ENCODE data around the gene CUEDC1. TPM values are rescaled to one million over a fixed set of nuclear protein-coding genes. Genes with fewer than 3 reads are reported as not detected.

The CUEDC1 gene
- total RNA-seq, 4 donors from 2014 or later: 20.2 to 27.3 (median 24.6) TPM

- in situ Hi-C loops (cut with MboI; ENCODE audit: low pct_ligation_motif_present in 1 of 4, low pct_unique_long_range_greater_than_20kb in 1 of 4, low sequenced_read_pairs in 3 of 4): no loop called here
- Histone ChIP-seq H3K4me3 (no peak overlapping the region), H3K36me3 (no peaks in the 10 kb centered on the region), H3K9me3 (no peaks in the 10 kb centered on the region), H3K27me3 (no peaks in the 10 kb centered on the region), H3K4me1 (no peaks in the 10 kb centered on the region), H3K27ac (no peak overlapping the region)
- no peak for DNase-seq
- intact Hi-C loops (cut with DNase I; ENCODE audit: low total_unique reads): no loop called here
- TF ChIP-seq POLR2A (IDR thresholded peaks at IDR 0.05) (no peak), POLR2AphosphoS5 (IDR thresholded peaks at IDR 0.05) (no peak), CTCF (IDR thresholded peaks at IDR 0.05) (no peak), EP300 (IDR thresholded peaks at IDR 0.05; ENCODE audit: low read depth) (no peak)
- WGBS, 2 donors (ENCODE audit: low coverage in 1 of 2): 84% methylated on average over 9 of the region's 9 CpGs; no CpG with 5 or more reads in 1 of the 2 donors
These were observed 137.1 kb downstream of the CUEDC1 start for GRCh38 chr17:57818066-57818465.

- 98% methylated on average over 4 of the region's 4 CpGs; no CpG with 5 or more reads in 1 of the 2 donors for WGBS, 2 donors (ENCODE audit: low coverage in 1 of 2)
- intact Hi-C loops (cut with DNase I; ENCODE audit: low total_unique reads) (no loop called here), in situ Hi-C loops (cut with MboI; ENCODE audit: low pct_ligation_motif_present in 1 of 4, low pct_unique_long_range_greater_than_20kb in 1 of 4, low sequenced_read_pairs in 3 of 4) (no loop called here)
- no peak overlapping the region for H3K4me3 ChIP-seq
- H3K27ac ChIP-seq: no peak overlapping the region
- H3K9me3 ChIP-seq: no peaks in the 10 kb centered on the region
- H3K27me3 ChIP-seq: no peaks in the 10 kb centered on the region
- no peaks in the 10 kb centered on the region for H3K4me1 ChIP-seq
- TF ChIP-seq CTCF (IDR thresholded peaks at IDR 0.05) (no peak), POLR2A (IDR thresholded peaks at IDR 0.05) (no peak), POLR2AphosphoS5 (IDR thresholded peaks at IDR 0.05) (no peak), EP300 (IDR thresholded peaks at IDR 0.05; ENCODE audit: low read depth) (no peak)
- no peak for DNase-seq
- no peaks in the 10 kb centered on the region for H3K36me3 ChIP-seq
These were observed 137.9 kb downstream of the CUEDC1 start for GRCh38 chr17:57817299-57817698.

- Histone ChIP-seq H3K9me3 (no peaks in the 10 kb centered on the region), H3K27me3 (peaks cover 12% of the 10 kb centered on the region), H3K27ac (no peak overlapping the region), H3K4me1 (peaks cover 0 to 15% (median 4%) of the 10 kb centered on the region in 4 donors), H3K4me3 (no peak overlapping the region), H3K36me3 (no peaks in the 10 kb centered on the region)
- intact Hi-C loops (cut with DNase I; ENCODE audit: low total_unique reads) (no loop called here), in situ Hi-C loops (cut with MboI; ENCODE audit: low pct_ligation_motif_present in 1 of 4, low pct_unique_long_range_greater_than_20kb in 1 of 4, low sequenced_read_pairs in 3 of 4) (no loop called here)
- no peak for DNase-seq
- TF ChIP-seq POLR2A (IDR thresholded peaks at IDR 0.05) (no peak), EP300 (IDR thresholded peaks at IDR 0.05; ENCODE audit: low read depth) (no peak), POLR2AphosphoS5 (IDR thresholded peaks at IDR 0.05) (no peak), CTCF (IDR thresholded peaks at IDR 0.05) (no peak)
- WGBS, 2 donors (ENCODE audit: low coverage in 1 of 2): 70 to 81% methylated on average over 1 of the region's 1 CpG
These were observed 140.8 kb downstream of the CUEDC1 start for GRCh38 chr17:57814421-57814820.

GRCh38 chr17:57811638-57812280 lies 143.5 kb downstream of the CUEDC1 start:
- peaks cover 14% of the 10 kb centered on the region for H3K27me3 ChIP-seq
- no peak overlapping the region for H3K4me3 ChIP-seq
- no peaks in the 10 kb centered on the region for H3K9me3 ChIP-seq
- TF ChIP-seq EP300 (IDR thresholded peaks at IDR 0.05; ENCODE audit: low read depth) (no peak), POLR2A (IDR thresholded peaks at IDR 0.05) (no peak), CTCF (IDR thresholded peaks at IDR 0.05) (no peak), POLR2AphosphoS5 (IDR thresholded peaks at IDR 0.05) (no peak)
- H3K36me3 ChIP-seq: no peaks in the 10 kb centered on the region
- intact Hi-C loops (cut with DNase I; ENCODE audit: low total_unique reads) (no loop called here), in situ Hi-C loops (cut with MboI; ENCODE audit: low pct_ligation_motif_present in 1 of 4, low pct_unique_long_range_greater_than_20kb in 1 of 4, low sequenced_read_pairs in 3 of 4) (no loop called here)
- H3K4me1 ChIP-seq: peaks cover 0 to 15% (median 4%) of the 10 kb centered on the region in 4 donors
- 59 to 73% methylated on average over 6 to 8 of the region's 8 CpGs for WGBS, 2 donors (ENCODE audit: low coverage in 1 of 2)
- no peak for DNase-seq
- H3K27ac ChIP-seq: no peak overlapping the region

Small RNA genes lying within 50 kb of the gene (small RNA-seq; reads per million reads assigned to genes)
- 0 reads per million in 4 donors for gene AC015813.4

Other genes starting within 250 kb of the CUEDC1 start
- gene CCDC182, start 210.1 kb downstream of the CUEDC1 start, total RNA-seq: not detected
- gene MRPS23, start 105.4 kb downstream of the CUEDC1 start, total RNA-seq: 10 to 100 TPM in 1 of 4 donors, 1 to 10 TPM in 2, under 1 TPM in 1; 0.37 to 11.1 (median 6.5) TPM
- gene VEZF1, start 32.8 kb upstream of the CUEDC1 start, total RNA-seq: 10 to 100 TPM; 44.0 to 65.1 (median 50.1) TPM
- gene SRSF1, start 51.8 kb upstream of the CUEDC1 start, total RNA-seq: 100 to 1,000 TPM; 122 to 174 (median 143) TPM
- 10 to 100 TPM; 12.3 to 26.2 (median 22.7) TPM for gene DYNLL2, start 128.0 kb upstream of the CUEDC1 start, total RNA-seq
- gene OR4D1, start 193.0 kb upstream of the CUEDC1 start, total RNA-seq: not detected
- not detected for gene OR4D2, start 211.6 kb upstream of the CUEDC1 start, total RNA-seq
- gene EPX, start 237.3 kb upstream of the CUEDC1 start, total RNA-seq: not detected

Data from transverse colon (tissue), 4 donors.